HFF-Myc (cell line): ENCODE results near the gene FSD1.

Source experiments
- DNase-seq: peaks from one replicate; pipeline ENCODE4 v3.0.0-alpha.2; 2011; ENCODE audit warnings: low read depth; ENCODE audit errors: extremely low read depth
- H3K4me3 ChIP-seq: replicated peaks from 2 replicates; pipeline ENCODE4 v1.5.1; 2011; ENCODE audit warnings: low read depth, mild to moderate bottlenecking, control low read depth, low read length
- CTCF ChIP-seq: IDR thresholded peaks from 2 replicates; pipeline ENCODE4 v1.5.1; 2012; ENCODE audit warnings: mild to moderate bottlenecking, low read depth, low read length, control low read depth; ENCODE audit errors: missing control alignments

The FSD1 gene

DNA sequence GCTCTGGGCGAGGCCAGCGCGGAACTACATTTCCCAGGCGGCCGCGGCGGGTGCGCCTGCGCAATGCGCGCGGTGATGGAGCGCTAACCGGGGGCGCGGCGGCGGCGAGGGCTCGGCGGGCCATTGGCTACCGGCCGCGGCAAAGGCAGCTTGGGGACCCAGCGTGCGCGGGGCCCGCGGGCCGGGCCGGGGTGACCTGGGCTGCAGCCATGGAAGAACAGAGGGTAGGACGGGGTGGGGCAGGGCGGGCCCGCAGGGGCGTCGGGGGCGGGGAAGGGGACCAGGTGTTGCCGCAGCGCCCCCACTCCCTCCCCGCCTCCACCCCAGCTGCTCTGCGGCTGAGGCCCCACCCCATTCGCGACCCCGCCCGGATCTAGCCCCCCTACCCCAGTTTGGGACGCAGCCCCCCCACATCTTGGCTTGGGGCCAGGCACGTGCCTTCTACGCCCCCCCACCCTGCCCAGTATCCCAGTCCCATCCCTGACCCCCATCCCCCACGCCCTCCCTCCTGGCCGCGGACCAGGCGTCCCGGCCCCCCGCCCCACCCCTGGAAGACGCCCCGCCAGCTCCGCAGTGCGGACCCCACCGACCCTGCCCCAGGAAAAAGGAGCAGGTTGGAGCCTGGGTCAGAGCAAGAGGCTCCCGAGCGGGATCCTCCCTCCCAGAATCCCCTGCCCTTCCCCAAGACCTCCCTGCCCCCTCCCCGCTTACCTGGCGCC, at the start of gene FSD1:
Gene FSD1 (plus strand): TSS at position 61 of the 719 bp plus-strand sequence. CDS start 149 bp downstream, at position 210.
- TF ChIP-seq CTCF = no peak
- no peak for DNase-seq
- peak within 1 kb of the TSS; percentile 35 for H3K4me3 ChIP-seq

- no peak for DNase-seq
Measured at GRCh38 chr19:4256563-4256962, 47.8 kb upstream of the FSD1 start.

GRCh38 chr19:4257025-4257424, 47.4 kb upstream of the FSD1 start:
- no peak for TF ChIP-seq CTCF
- H3K4me3 ChIP-seq = no peak overlapping the region
- DNase-seq = no peak

More at GRCh38 chr19:4256563-4256962, 47.8 kb upstream of the FSD1 start:
- TF ChIP-seq CTCF = peak; percentile 30
- H3K4me3 ChIP-seq = no peak overlapping the region

DNA sequence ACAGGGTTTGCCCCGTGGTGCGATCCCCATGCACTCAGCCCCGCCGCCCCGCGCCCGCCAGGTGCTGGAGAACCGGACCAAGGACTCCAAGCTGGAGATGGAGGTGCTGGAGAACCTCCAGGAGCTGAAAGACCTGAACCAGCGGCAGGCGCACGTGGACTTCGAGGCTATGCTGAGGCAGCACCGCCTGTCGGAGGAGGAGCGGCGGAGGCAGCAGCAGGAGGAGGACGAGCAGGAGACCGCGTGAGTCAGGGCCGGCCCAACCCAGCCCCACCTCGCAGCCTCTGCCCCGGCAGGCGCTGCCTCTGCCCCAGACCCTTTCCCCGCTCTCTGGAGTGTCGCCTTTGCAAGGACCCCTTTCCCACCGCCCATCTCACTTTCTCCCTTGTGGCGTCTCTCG, 46.2 kb upstream of the FSD1 start:
- H3K4me3 ChIP-seq = no peak overlapping the region
- no peak for DNase-seq
- TF ChIP-seq CTCF = no peak

GRCh38 chr19:4260613-4261191, 43.7 kb upstream of the FSD1 start:
- no peak overlapping the region for H3K4me3 ChIP-seq
- no peak for TF ChIP-seq CTCF
- DNase-seq = no peak

GRCh38 chr19:4264812-4265211, 39.6 kb upstream of the FSD1 start:
- no peak overlapping the region for H3K4me3 ChIP-seq
- DNase-seq = no peak
- no peak for TF ChIP-seq CTCF
